Measurements from ENCODE around the gene SLC1A7. TPM values are rescaled to one million over a fixed set of nuclear protein-coding genes. Genes with fewer than 3 reads are reported as not detected.

Gene SLC1A7
- total and polyA plus RNA-seq, 2 experiments from 2014 or later = not detected

DNA sequence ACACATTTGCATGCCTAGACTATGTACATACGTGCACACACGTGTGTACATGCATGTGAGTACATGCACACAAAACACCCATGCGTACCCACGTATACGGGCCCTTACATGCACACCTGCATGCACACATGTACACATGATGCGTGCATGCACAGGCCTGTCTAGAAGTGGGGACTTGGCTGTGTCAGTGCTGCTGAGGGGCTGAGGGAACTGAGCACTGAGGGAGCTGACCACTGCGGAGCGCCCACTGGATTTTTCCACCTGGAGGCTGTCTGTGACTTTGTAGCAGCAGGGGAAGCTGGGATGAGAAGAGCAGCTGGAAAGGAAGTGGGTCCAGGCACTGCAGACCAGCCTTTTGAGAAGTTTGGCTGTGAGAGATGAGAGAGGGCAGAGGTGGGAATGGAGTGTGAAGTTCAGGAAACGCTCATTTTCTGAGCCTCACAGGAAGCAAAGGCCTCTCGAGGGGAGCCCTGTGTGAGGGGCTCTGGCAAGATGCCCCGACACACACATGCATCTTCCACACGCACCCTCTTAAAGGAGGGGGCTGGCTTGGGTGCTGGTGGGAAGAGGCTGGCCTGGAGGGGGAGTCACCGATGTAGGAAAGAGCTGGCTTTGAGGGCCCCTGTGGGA lies 59.5 kb downstream of the SLC1A7 start:
- no peaks in the 10 kb centered on the region for H3K36me3 ChIP-seq
- no peaks in the 10 kb centered on the region for H3K9me3 ChIP-seq (ENCODE audit: low read depth)
- H3K27me3 ChIP-seq = no peaks in the 10 kb centered on the region
- H3K27ac ChIP-seq = no peak overlapping the region
- TF ChIP-seq, protein P1, sequence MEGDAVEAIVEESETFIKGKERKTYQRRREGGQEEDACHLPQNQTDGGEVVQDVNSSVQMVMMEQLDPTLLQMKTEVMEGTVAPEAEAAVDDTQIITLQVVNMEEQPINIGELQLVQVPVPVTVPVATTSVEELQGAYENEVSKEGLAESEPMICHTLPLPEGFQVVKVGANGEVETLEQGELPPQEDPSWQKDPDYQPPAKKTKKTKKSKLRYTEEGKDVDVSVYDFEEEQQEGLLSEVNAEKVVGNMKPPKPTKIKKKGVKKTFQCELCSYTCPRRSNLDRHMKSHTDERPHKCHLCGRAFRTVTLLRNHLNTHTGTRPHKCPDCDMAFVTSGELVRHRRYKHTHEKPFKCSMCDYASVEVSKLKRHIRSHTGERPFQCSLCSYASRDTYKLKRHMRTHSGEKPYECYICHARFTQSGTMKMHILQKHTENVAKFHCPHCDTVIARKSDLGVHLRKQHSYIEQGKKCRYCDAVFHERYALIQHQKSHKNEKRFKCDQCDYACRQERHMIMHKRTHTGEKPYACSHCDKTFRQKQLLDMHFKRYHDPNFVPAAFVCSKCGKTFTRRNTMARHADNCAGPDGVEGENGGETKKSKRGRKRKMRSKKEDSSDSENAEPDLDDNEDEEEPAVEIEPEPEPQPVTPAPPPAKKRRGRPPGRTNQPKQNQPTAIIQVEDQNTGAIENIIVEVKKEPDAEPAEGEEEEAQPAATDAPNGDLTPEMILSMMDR (IDR thresholded peaks at IDR 0.05; ENCODE audit: low read depth, low read length) = no peak
- no peak overlapping the region for H3K4me3 ChIP-seq
- no peak for DNase-seq (ENCODE audit: low read depth in 1 of 2, low spot score in 1 of 2)
- H3K4me1 ChIP-seq (ENCODE audit: low read depth) = peaks cover 7% of the 10 kb centered on the region

DNA sequence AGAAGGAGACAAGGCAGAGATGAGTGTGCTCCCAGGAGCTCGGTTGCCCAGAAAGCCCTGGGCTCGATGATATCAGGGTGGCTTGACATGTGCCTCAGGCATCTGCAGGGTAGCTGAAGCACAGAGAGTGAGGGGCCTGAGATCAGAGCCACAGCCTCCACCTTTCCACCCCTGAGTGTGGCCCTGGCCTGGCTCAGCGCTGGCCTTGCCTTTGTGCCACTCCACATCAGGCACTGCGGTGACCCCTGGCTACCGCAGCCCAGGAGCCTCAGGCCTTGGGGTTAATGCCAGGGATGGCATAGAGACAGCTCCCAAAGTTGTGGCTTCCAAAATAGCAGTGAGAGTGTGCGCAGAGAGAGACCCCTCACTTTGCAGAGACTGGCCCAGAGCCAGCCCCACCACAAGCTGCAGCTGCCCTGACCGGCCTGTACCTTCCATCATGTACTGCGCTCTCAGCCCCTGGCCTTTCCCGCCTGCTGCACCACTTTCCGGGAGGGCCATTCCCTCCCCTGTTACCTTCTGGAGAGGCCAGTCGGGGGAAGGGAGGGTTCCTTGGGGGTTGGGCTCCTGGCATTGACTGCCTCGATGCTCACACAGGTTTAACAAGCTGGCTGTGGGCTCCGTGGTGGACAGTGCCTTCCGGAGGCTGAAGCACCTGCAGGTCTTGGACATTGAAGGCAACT lies 60.9 kb downstream of the SLC1A7 start:
- H3K36me3 ChIP-seq = no peaks in the 10 kb centered on the region
- H3K27me3 ChIP-seq = no peaks in the 10 kb centered on the region
- TF ChIP-seq, protein P1 (IDR thresholded peaks at IDR 0.05; ENCODE audit: low read depth, low read length) = no peak
- H3K9me3 ChIP-seq (ENCODE audit: low read depth) = no peaks in the 10 kb centered on the region
- DNase-seq (ENCODE audit: low read depth in 1 of 2, low spot score in 1 of 2) = no peak
- H3K27ac ChIP-seq = no peak overlapping the region
- no peak overlapping the region for H3K4me3 ChIP-seq
- peaks cover 7% of the 10 kb centered on the region for H3K4me1 ChIP-seq (ENCODE audit: low read depth)

DNA sequence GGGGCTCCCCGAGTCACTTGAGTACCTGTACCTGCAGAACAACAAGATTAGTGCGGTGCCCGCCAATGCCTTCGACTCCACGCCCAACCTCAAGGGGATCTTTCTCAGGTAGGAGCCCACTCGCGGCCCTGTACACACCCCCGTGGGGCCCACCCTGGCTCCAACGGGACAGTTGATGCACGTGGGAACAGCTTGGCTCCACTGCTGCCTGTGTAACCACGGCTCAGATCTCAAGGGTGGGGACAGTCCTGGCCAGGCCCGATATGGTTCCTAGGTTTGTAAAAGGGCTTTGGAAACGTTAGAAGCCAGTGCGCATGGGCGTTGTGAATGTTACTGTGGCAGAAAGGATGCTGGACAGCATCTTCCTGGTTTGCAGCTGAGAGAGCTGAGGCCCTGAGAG lies 61.7 kb downstream of the SLC1A7 start:
- no peak for DNase-seq (ENCODE audit: low read depth in 1 of 2, low spot score in 1 of 2)
- H3K27ac ChIP-seq = no peak overlapping the region
- no peak overlapping the region for H3K4me3 ChIP-seq
- H3K4me1 ChIP-seq (ENCODE audit: low read depth) = peaks cover 7% of the 10 kb centered on the region
- TF ChIP-seq, protein P1 (IDR thresholded peaks at IDR 0.05; ENCODE audit: low read depth, low read length) = no peak
- no peaks in the 10 kb centered on the region for H3K9me3 ChIP-seq (ENCODE audit: low read depth)
- H3K27me3 ChIP-seq = no peaks in the 10 kb centered on the region
- H3K36me3 ChIP-seq = no peaks in the 10 kb centered on the region

DNA sequence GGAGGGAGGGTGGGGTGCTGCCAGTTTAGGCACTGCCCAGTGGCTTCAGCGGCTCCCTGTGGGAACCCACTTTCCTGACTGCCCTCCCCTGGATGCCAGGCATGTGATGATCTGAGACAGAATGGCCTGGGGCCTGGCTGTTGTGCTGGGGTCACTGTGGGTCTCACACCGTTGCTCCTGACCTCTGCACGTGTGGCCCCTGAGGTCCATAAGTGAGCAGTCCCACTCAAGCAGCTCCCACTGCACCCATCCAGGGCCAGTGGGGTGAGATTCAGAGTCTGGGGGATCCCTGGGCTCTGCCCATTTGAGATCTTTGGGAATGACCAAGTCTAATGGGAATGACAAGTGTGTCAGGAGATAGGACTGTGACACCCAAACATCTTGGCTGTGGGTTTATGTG lies 62.4 kb downstream of the SLC1A7 start:
- TF ChIP-seq, protein P1 (IDR thresholded peaks at IDR 0.05; ENCODE audit: low read depth, low read length) = no peak
- peaks cover 7% of the 10 kb centered on the region for H3K4me1 ChIP-seq (ENCODE audit: low read depth)
- no peaks in the 10 kb centered on the region for H3K9me3 ChIP-seq (ENCODE audit: low read depth)
- H3K36me3 ChIP-seq = no peaks in the 10 kb centered on the region
- no peak overlapping the region for H3K4me3 ChIP-seq
- DNase-seq (ENCODE audit: low read depth in 1 of 2, low spot score in 1 of 2) = no peak
- no peaks in the 10 kb centered on the region for H3K27me3 ChIP-seq
- no peak overlapping the region for H3K27ac ChIP-seq

DNA sequence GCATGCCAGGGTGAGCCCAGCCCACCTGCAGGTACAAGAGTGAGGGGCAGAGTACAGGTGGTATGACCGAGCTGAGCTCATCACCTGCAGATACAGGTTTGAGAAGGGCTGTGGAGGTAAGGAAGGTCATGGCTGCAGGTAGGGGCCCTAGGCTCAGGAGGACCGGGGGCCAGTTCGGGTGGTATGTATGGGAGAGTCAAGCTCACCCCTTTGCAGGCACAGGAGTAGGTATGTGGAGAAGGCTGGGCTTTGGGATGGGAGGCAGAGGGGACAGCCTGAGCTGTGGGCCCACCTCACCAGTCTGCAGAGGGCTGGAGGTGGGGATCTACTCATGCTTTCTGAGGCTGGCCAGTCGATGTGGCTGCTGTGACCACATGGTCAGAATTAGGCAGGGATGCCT lies 63.2 kb downstream of the SLC1A7 start:
- TF ChIP-seq, protein P1 (IDR thresholded peaks at IDR 0.05; ENCODE audit: low read depth, low read length) = no peak

More for the DNA sequence above, 63.2 kb downstream of the SLC1A7 start:
- Histone ChIP-seq H3K4me3 (no peak overlapping the region), H3K9me3 (ENCODE audit: low read depth) (no peaks in the 10 kb centered on the region), H3K27me3 (no peaks in the 10 kb centered on the region), H3K27ac (no peak overlapping the region), H3K4me1 (ENCODE audit: low read depth) (peaks cover 7% of the 10 kb centered on the region), H3K36me3 (no peaks in the 10 kb centered on the region)
- DNase-seq (ENCODE audit: low read depth in 1 of 2, low spot score in 1 of 2) = no peak

Data from cardiac muscle cell (in vitro differentiated cells and primary cell).